Activated T-helper 2 cell treated with anti-CD3 and anti-CD28 coated beads, Interferon-gamma antibody, Interleukin-2, Interleukin-4, amounts not matched to agents 10 μg/mL and 5 μg/mL and 100 μg/mL, durations not matched to agents 14 hours and 24 hours and 36 hours (primary cell): ENCODE results near the gene GRK5. TPM values are rescaled to one million over a fixed set of nuclear protein-coding genes. Genes with fewer than 3 reads are reported as not detected.

Experiments
- DNase-seq: peaks from one replicate; pipeline ENCODE4 v3.0.0; 2021; ENCODE audit warnings: low spot score
- H3K27ac Mint-ChIP-seq: one replicate; pipeline ENCODE4 v1.8.0; 2021; ENCODE audit warnings: mixed read lengths
- H3K27me3 Mint-ChIP-seq: one replicate; pipeline ENCODE4 v1.8.0; 2021; ENCODE audit warnings: low read depth, mixed read lengths
- H3K36me3 Mint-ChIP-seq: one replicate; pipeline ENCODE4 v1.8.0; 2021; ENCODE audit warnings: low read depth, mixed read lengths
- H3K4me1 Mint-ChIP-seq: one replicate; pipeline ENCODE4 v1.8.0; 2021; ENCODE audit warnings: low read depth, mixed read lengths
- H3K4me3 Mint-ChIP-seq: one replicate; pipeline ENCODE4 v1.8.0; 2021; ENCODE audit warnings: low read depth, mild to moderate bottlenecking, moderate library complexity, mixed read lengths
- H3K9me3 Mint-ChIP-seq: one replicate; pipeline ENCODE4 v1.8.0; 2021; ENCODE audit warnings: mixed read lengths
- intact Hi-C: fragments of 100-400 bp; cut with micrococcal nuclease; formaldehyde crosslinking; loops from one replicate; pipeline ENCODE4 v1.15.1; 2023
- total RNA-seq: library from RNA; stranded (reverse); gene quantifications from 2 replicates; pipeline ENCODE4 v1.2.3, GENCODE V29; 2022

Gene GRK5
- total RNA-seq, 1 donor from 2014 or later: 24.4 TPM

- Mint-ChIP-seq H3K4me3 (no peak overlapping the region), H3K36me3 (peaks cover 3% of the 10 kb centered on the region), H3K27ac (peak overlapping the region; percentile 54), H3K9me3 (no peaks in the 10 kb centered on the region), H3K4me1 (peaks cover 75% of the 10 kb centered on the region), H3K27me3 (no peaks in the 10 kb centered on the region)
- intact Hi-C loops: no loop called here
- no peak for DNase-seq
Measured at GRCh38 chr10:119289227-119289920, 82.0 kb downstream of the GRK5 start.

GRCh38 chr10:119290301-119291048 is 83.1 kb downstream of the GRK5 start:
- intact Hi-C loops: no loop called here
- DNase-seq: no peak
- Mint-ChIP-seq H3K4me3 (no peak overlapping the region), H3K27me3 (no peaks in the 10 kb centered on the region), H3K4me1 (peaks cover 64% of the 10 kb centered on the region), H3K9me3 (peaks cover 2% of the 10 kb centered on the region), H3K27ac (peak overlapping the region; percentile 3), H3K36me3 (peaks cover 7% of the 10 kb centered on the region)

- Mint-ChIP-seq H3K4me3 (no peak overlapping the region), H3K27me3 (no peaks in the 10 kb centered on the region), H3K36me3 (peaks cover 14% of the 10 kb centered on the region), H3K27ac (peak overlapping the region; percentile 44), H3K9me3 (peaks cover 8% of the 10 kb centered on the region), H3K4me1 (peaks cover 55% of the 10 kb centered on the region)
- intact Hi-C loops: no loop called here
- DNase-seq: no peak
Measured at GRCh38 chr10:119291223-119291900, 84.0 kb downstream of the GRK5 start.

- Mint-ChIP-seq H3K27me3 (no peaks in the 10 kb centered on the region), H3K36me3 (peaks cover 32% of the 10 kb centered on the region), H3K4me1 (peaks cover 43% of the 10 kb centered on the region), H3K4me3 (no peak overlapping the region), H3K9me3 (peaks cover 21% of the 10 kb centered on the region), H3K27ac (peak overlapping the region; percentile 74)
- intact Hi-C loops: no loop called here
- DNase-seq: no peak
Measured at GRCh38 chr10:119292968-119293760, 85.8 kb downstream of the GRK5 start.

GRCh38 chr10:119296703-119297102 is 89.3 kb downstream of the GRK5 start:
- Mint-ChIP-seq H3K4me1 (peaks cover 47% of the 10 kb centered on the region), H3K27me3 (no peaks in the 10 kb centered on the region), H3K36me3 (peaks cover 40% of the 10 kb centered on the region), H3K9me3 (peaks cover 21% of the 10 kb centered on the region), H3K27ac (no peak overlapping the region), H3K4me3 (no peak overlapping the region)
- intact Hi-C loops: no loop called here
- DNase-seq: no peak

- Mint-ChIP-seq H3K4me3 (no peak overlapping the region), H3K27me3 (no peaks in the 10 kb centered on the region), H3K4me1 (peaks cover 46% of the 10 kb centered on the region)
Measured at GRCh38 chr10:119297207-119297968, 90.0 kb downstream of the GRK5 start.

GRCh38 chr10:119298810-119299209 is 91.4 kb downstream of the GRK5 start:
- no peak overlapping the region for H3K27ac Mint-ChIP-seq

More at GRCh38 chr10:119297207-119297968, 90.0 kb downstream of the GRK5 start:
- Mint-ChIP-seq H3K36me3 (peaks cover 40% of the 10 kb centered on the region), H3K27ac (no peak overlapping the region), H3K9me3 (peaks cover 21% of the 10 kb centered on the region)
- no peak for DNase-seq
- intact Hi-C loops: no loop called here

GRCh38 chr10:119299531-119299930 is 92.2 kb downstream of the GRK5 start:
- DNase-seq: no peak
- Mint-ChIP-seq H3K9me3 (peaks cover 21% of the 10 kb centered on the region), H3K27me3 (no peaks in the 10 kb centered on the region), H3K4me3 (no peak overlapping the region), H3K36me3 (peaks cover 36% of the 10 kb centered on the region), H3K4me1 (peaks cover 49% of the 10 kb centered on the region), H3K27ac (peak overlapping the region; percentile 14)
- intact Hi-C loops: no loop called here

More at GRCh38 chr10:119298810-119299209, 91.4 kb downstream of the GRK5 start:
- H3K9me3 Mint-ChIP-seq: peaks cover 21% of the 10 kb centered on the region
- no peaks in the 10 kb centered on the region for H3K27me3 Mint-ChIP-seq
- intact Hi-C loops: no loop called here
- H3K36me3 Mint-ChIP-seq: peaks cover 36% of the 10 kb centered on the region
- no peak for DNase-seq
- H3K4me3 Mint-ChIP-seq: no peak overlapping the region
- peaks cover 45% of the 10 kb centered on the region for H3K4me1 Mint-ChIP-seq

- H3K9me3 Mint-ChIP-seq: peaks cover 13% of the 10 kb centered on the region
- intact Hi-C loops: loop anchor here (1.0 to 5.0 kb wide), 4 partner anchors 14 to 241 kb away; partner anchors contain the start of gene RGS10
Measured at GRCh38 chr10:119301397-119301796, 94.0 kb downstream of the GRK5 start.

GRCh38 chr10:119302172-119302571 is 94.8 kb downstream of the GRK5 start:
- intact Hi-C loops: loop anchor here (5.0 kb wide), 1 partner anchor 240 kb away; the partner anchor contains the start of gene RGS10
- Mint-ChIP-seq H3K36me3 (peaks cover 18% of the 10 kb centered on the region), H3K27me3 (no peaks in the 10 kb centered on the region), H3K9me3 (peaks cover 9% of the 10 kb centered on the region), H3K4me3 (no peak overlapping the region), H3K27ac (peak overlapping the region; percentile 99), H3K4me1 (peaks cover 75% of the 10 kb centered on the region)
- no peak for DNase-seq

More at GRCh38 chr10:119301397-119301796, 94.0 kb downstream of the GRK5 start:
- Mint-ChIP-seq H3K36me3 (peaks cover 26% of the 10 kb centered on the region), H3K27me3 (no peaks in the 10 kb centered on the region), H3K4me1 (peaks cover 68% of the 10 kb centered on the region), H3K27ac (peak overlapping the region; percentile 99), H3K4me3 (peak overlapping the region; percentile 72)
- peak; percentile 67 for DNase-seq

- Mint-ChIP-seq H3K9me3 (peaks cover 3% of the 10 kb centered on the region), H3K36me3 (peaks cover 12% of the 10 kb centered on the region), H3K27me3 (no peaks in the 10 kb centered on the region), H3K4me3 (no peak overlapping the region), H3K4me1 (peaks cover 81% of the 10 kb centered on the region), H3K27ac (peak overlapping the region; percentile 99)
- intact Hi-C loops: loop anchor here (5.0 kb wide), 1 partner anchor 240 kb away; the partner anchor contains the start of gene RGS10
- no peak for DNase-seq
Measured at GRCh38 chr10:119302591-119303253, 95.4 kb downstream of the GRK5 start.
